Keratinocyte (primary cell): ENCODE measurements around the gene NCLN. TPM values are rescaled to one million over a fixed set of nuclear protein-coding genes. Genes with fewer than 3 reads are reported as not detected.

Source experiments
- DNase-seq: peaks from one replicate; pipeline ENCODE4 v3.0.0-alpha.2; 2011; ENCODE audit warnings: low read depth, missing footprints, low spot score
- FAIRE-seq: peaks from 2 replicates; lab custom pipeline; 2011; peaks lifted over from hg19 to GRCh38; lab: Jason Lieb, UNC
- H2AFZ ChIP-seq: 2 replicates; pipeline ENCODE4 v1.6.0; 2012; ENCODE audit warnings: low read length, control low read depth, inconsistent platforms; ENCODE audit not compliant: control insufficient read depth
- H3K27ac ChIP-seq: 2 replicates; pipeline ENCODE4 v1.5.1; 2011; ENCODE audit warnings: low read length; ENCODE audit not compliant: control insufficient read depth, insufficient read depth
- H3K27me3 ChIP-seq: 3 replicates; pipeline ENCODE4 v1.6.0; 2011; ENCODE audit warnings: low read length; ENCODE audit not compliant: control insufficient read depth, insufficient read depth; ENCODE audit errors: extremely low read depth
- H3K36me3 ChIP-seq, 2 experiments: 2 replicates in 1 of 2; 3 replicates in 1 of 2; pipeline ENCODE4 v1.5.1; 2011; ENCODE audit warnings: low read length in 2 of 2, mild to moderate bottlenecking in 1 of 2; ENCODE audit not compliant: control insufficient read depth in 2 of 2, insufficient read depth in 2 of 2; ENCODE audit errors: extremely low read depth in 1 of 2
- H3K4me1 ChIP-seq: 3 replicates; pipeline ENCODE4 v1.5.1; 2011; ENCODE audit warnings: low read length; ENCODE audit not compliant: control insufficient read depth, insufficient read depth; ENCODE audit errors: extremely low read depth
- H3K4me2 ChIP-seq: 3 replicates; pipeline ENCODE4 v1.6.0; 2011; ENCODE audit warnings: low read depth, low read length; ENCODE audit not compliant: control insufficient read depth, insufficient read depth; ENCODE audit errors: extremely low read depth
- H3K4me3 ChIP-seq, 3 experiments: fragments of 200-600 bp in 1 of 3; sonication (generic) in 1 of 3; 2 replicates in 2 of 3; 3 replicates in 1 of 3; pipeline ENCODE4 v1.5.1; 2011 to 2016; ENCODE audit warnings: low read length in 3 of 3, mild to moderate bottlenecking in 3 of 3, control low read depth in 2 of 3, inconsistent platforms in 1 of 3, low read depth in 1 of 3, mixed read lengths in 1 of 3, mixed run types in 1 of 3, moderate library complexity in 1 of 3; ENCODE audit not compliant: control insufficient read depth in 2 of 3, insufficient read depth in 2 of 3; ENCODE audit errors: extremely low read depth in 1 of 3
- H3K79me2 ChIP-seq: 2 replicates; pipeline ENCODE4 v1.6.0; 2012; ENCODE audit warnings: low read length; ENCODE audit not compliant: control insufficient read depth, insufficient read depth
- H3K9ac ChIP-seq: 3 replicates; pipeline ENCODE4 v1.6.0; 2011; ENCODE audit warnings: low read length; ENCODE audit not compliant: control insufficient read depth, insufficient read depth; ENCODE audit errors: extremely low read depth
- H3K9me1 ChIP-seq: 3 replicates; pipeline ENCODE4 v1.6.0; 2011; ENCODE audit warnings: low read length; ENCODE audit not compliant: control insufficient read depth, insufficient read depth; ENCODE audit errors: extremely low read depth
- H3K9me3 ChIP-seq: 2 replicates; pipeline ENCODE4 v1.5.1; 2012; ENCODE audit warnings: low read depth, low read length; ENCODE audit not compliant: control insufficient read depth
- H4K20me1 ChIP-seq: 3 replicates; pipeline ENCODE4 v1.6.0; 2011; ENCODE audit warnings: low read length; ENCODE audit not compliant: control insufficient read depth, insufficient read depth; ENCODE audit errors: extremely low read depth
- EZH2 ChIP-seq: IDR thresholded peaks from one replicate; pipeline ENCODE4 v1.6.1; 2012; ENCODE audit warnings: inconsistent platforms, mild to moderate bottlenecking, low read length, moderate library complexity
- dilution Hi-C: fragments of 300-500 bp; cut with MboI; formaldehyde crosslinking; loops from one replicate; pipeline ENCODE4 v1.7.0; 2020; ENCODE audit warnings: low sequenced_read_pairs; ENCODE audit not compliant: extremely low pct_ligation_motif_present
- polyA plus RNA-seq, 5 experiments: library from polyadenylated mRNA; depleted of rRNA in 3 of 5; stranded (reverse) in 3 of 5; stranded (forward) in 1 of 5; unstranded in 1 of 5; fragments of >200 nt; gene quantifications; 1 replicate in 1 of 5; 2 replicates in 3 of 5; 3 replicates in 1 of 5; pipeline versions ENCODE4 v1.2.1 to v1.2.3, GENCODE V29; 2011 to 2012; ENCODE audit warnings: missing spikeins in 2 of 5, low read depth in 1 of 5, low replicate concordance in 1 of 5
- TF ChIP-seq, protein P1 (sequence below), 3 experiments: IDR thresholded peaks in 1 of 3; conservative IDR thresholded peaks in 1 of 3; optimal IDR thresholded peaks in 1 of 3; 2 replicates in 2 of 3; 3 replicates in 1 of 3; pipeline versions ENCODE3 to v1.5.1; 2011; ENCODE audit warnings: low read length in 3 of 3, mild to moderate bottlenecking in 3 of 3, moderate library complexity in 2 of 3, control low read depth in 1 of 3, inconsistent platforms in 1 of 3; ENCODE audit not compliant: insufficient read depth in 2 of 3; ENCODE audit errors: extremely low read depth in 1 of 3

Gene NCLN
- polyA plus RNA-seq, 1 donor (not counting 4 experiments of a cell fraction or from before 2014, with no cell fraction given): 40.5 TPM

- H3K4me1 ChIP-seq: no peaks in the 10 kb centered on the region
- no peaks in the 10 kb centered on the region for H3K9me1 ChIP-seq
- no peaks in the 10 kb centered on the region for H3K9me3 ChIP-seq
- dilution Hi-C loops: no loop called here
- H3K27ac ChIP-seq: no peak overlapping the region
- FAIRE-seq (no peak), DNase-seq (no peak)
- H3K36me3 ChIP-seq: peaks cover 20 to 25% of the 10 kb centered on the region in 2 experiments
- H4K20me1 ChIP-seq: peaks cover 6% of the 10 kb centered on the region
- TF ChIP-seq, protein P1, sequence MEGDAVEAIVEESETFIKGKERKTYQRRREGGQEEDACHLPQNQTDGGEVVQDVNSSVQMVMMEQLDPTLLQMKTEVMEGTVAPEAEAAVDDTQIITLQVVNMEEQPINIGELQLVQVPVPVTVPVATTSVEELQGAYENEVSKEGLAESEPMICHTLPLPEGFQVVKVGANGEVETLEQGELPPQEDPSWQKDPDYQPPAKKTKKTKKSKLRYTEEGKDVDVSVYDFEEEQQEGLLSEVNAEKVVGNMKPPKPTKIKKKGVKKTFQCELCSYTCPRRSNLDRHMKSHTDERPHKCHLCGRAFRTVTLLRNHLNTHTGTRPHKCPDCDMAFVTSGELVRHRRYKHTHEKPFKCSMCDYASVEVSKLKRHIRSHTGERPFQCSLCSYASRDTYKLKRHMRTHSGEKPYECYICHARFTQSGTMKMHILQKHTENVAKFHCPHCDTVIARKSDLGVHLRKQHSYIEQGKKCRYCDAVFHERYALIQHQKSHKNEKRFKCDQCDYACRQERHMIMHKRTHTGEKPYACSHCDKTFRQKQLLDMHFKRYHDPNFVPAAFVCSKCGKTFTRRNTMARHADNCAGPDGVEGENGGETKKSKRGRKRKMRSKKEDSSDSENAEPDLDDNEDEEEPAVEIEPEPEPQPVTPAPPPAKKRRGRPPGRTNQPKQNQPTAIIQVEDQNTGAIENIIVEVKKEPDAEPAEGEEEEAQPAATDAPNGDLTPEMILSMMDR (optimal IDR thresholded peaks at IDR 0.05 in 1 of 3, IDR thresholded peaks at IDR 0.05 in 1 of 3, conservative IDR thresholded peaks at IDR 0.05 in 1 of 3; ENCODE audit: extremely low read depth in 1 of 3, insufficient read depth in 2 of 3, low read length in 3 of 3): no peak
- TF ChIP-seq EZH2: no peak
- no peaks in the 10 kb centered on the region for H3K79me2 ChIP-seq
- no peak overlapping the region for H3K4me2 ChIP-seq
- H2AFZ ChIP-seq: no peak overlapping the region
- no peaks in the 10 kb centered on the region for H3K27me3 ChIP-seq
- H3K4me3 ChIP-seq: no peak overlapping the region
- H3K9ac ChIP-seq: no peak overlapping the region
Observed at GRCh38 chr19:3208317-3209207, 22.8 kb downstream of the NCLN start.

GRCh38 chr19:3210347-3211017 lies 24.8 kb downstream of the NCLN start:
- Histone ChIP-seq H3K9me1 (no peaks in the 10 kb centered on the region), H4K20me1 (peaks cover 6% of the 10 kb centered on the region), H3K36me3 (peaks cover 15 to 16% of the 10 kb centered on the region in 2 experiments), H2AFZ (no peak overlapping the region), H3K9me3 (no peaks in the 10 kb centered on the region), H3K27me3 (no peaks in the 10 kb centered on the region), H3K4me2 (no peak overlapping the region), H3K79me2 (no peaks in the 10 kb centered on the region), H3K27ac (no peak overlapping the region), H3K4me1 (no peaks in the 10 kb centered on the region), H3K9ac (no peak overlapping the region), H3K4me3 (no peak overlapping the region)
- DNase-seq (peak; percentile 7), FAIRE-seq (peak; percentile 46)
- TF ChIP-seq, protein P1 (optimal IDR thresholded peaks at IDR 0.05 in 1 of 3, IDR thresholded peaks at IDR 0.05 in 1 of 3, conservative IDR thresholded peaks at IDR 0.05 in 1 of 3; ENCODE audit: extremely low read depth in 1 of 3, insufficient read depth in 2 of 3, low read length in 3 of 3): peak; percentile 79 to 90 (median 85)
- no peak for TF ChIP-seq EZH2
- dilution Hi-C loops: no loop called here
